Gastroesophageal sphincter (tissue), 3 donors: Measurements from ENCODE around the gene KIRREL3.

ENCODE experiments used
- POLR2AphosphoS5 ChIP-seq: sonication (generic); formaldehyde crosslinking; IDR thresholded peaks from one replicate; pipeline ENCODE4 v1.6.1; 2017; ENCODE audit warnings: antibody characterized with exemption
- TF ChIP-seq, protein P1 (sequence below), 4 experiments: fragments of 200-600 bp in 2 of 4; fragments of 450-650 bp in 2 of 4; sonication (generic) in 1 of 4; IDR thresholded peaks; one replicate each; pipeline ENCODE4 v1.5.1; 2017 to 2019; ENCODE audit warnings: antibody characterized with exemption in 4 of 4, mild to moderate bottlenecking in 2 of 4, moderate library complexity in 2 of 4

DNA sequence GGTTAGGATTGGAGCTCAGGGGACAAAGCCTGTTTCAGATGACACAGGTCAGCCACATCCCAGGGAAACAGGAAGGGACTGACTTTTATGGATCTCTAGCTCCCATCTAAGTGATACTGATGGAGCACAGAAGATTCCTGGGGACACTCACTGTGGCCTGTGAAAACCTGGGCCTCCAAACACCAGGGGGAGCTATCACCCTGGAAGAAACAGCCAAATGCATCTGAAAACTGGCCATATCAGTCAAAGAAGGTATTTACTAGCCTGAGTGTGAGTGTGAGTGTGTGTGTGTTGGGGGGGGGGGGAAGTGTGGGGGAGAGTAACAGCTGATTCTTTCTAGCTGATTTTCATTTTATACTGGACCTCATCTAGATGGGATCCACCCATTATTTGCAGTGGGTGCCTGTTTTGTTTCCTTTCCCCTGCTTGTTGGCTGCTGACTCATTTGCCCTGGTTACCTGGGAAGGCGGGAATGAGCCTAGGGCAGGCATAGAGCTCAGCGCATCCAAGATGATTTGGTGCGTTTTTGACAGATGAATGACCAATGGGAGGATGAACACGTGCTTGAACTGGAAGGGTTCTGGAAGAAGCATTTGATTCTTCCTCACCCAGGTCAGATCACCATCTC is 284.0 kb downstream of the KIRREL3 start:
- TF ChIP-seq, protein P1, sequence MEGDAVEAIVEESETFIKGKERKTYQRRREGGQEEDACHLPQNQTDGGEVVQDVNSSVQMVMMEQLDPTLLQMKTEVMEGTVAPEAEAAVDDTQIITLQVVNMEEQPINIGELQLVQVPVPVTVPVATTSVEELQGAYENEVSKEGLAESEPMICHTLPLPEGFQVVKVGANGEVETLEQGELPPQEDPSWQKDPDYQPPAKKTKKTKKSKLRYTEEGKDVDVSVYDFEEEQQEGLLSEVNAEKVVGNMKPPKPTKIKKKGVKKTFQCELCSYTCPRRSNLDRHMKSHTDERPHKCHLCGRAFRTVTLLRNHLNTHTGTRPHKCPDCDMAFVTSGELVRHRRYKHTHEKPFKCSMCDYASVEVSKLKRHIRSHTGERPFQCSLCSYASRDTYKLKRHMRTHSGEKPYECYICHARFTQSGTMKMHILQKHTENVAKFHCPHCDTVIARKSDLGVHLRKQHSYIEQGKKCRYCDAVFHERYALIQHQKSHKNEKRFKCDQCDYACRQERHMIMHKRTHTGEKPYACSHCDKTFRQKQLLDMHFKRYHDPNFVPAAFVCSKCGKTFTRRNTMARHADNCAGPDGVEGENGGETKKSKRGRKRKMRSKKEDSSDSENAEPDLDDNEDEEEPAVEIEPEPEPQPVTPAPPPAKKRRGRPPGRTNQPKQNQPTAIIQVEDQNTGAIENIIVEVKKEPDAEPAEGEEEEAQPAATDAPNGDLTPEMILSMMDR (IDR thresholded peaks at IDR 0.05): peak in 2 of 4 experiments; percentile 42 to 61
- no peak for TF ChIP-seq POLR2AphosphoS5
